Astrocyte (in vitro differentiated cells and primary cell): ENCODE results near the gene XYLB. TPM values are rescaled to one million over a fixed set of nuclear protein-coding genes. Genes with fewer than 3 reads are reported as not detected.

Source experiments
- DNase-seq: peaks from one replicate; pipeline ENCODE4 v3.0.0-alpha.2; 2010; ENCODE audit warnings: low read depth
- FAIRE-seq: peaks from 2 replicates; lab custom pipeline; 2011; peaks lifted over from hg19 to GRCh38; lab: Jason Lieb, UNC
- H2AFZ ChIP-seq: 2 replicates; pipeline ENCODE4 v1.6.0; 2012; ENCODE audit warnings: low read depth, low read length, inconsistent platforms
- H3K27ac ChIP-seq: 2 replicates; pipeline ENCODE4 v1.5.1; 2011; ENCODE audit warnings: low read depth, low read length, inconsistent platforms
- H3K27me3 ChIP-seq: 2 replicates; pipeline ENCODE4 v1.6.0; 2011; ENCODE audit warnings: low read length, inconsistent platforms; ENCODE audit not compliant: insufficient read depth
- H3K36me3 ChIP-seq: 2 replicates; pipeline ENCODE4 v1.5.1; 2011; ENCODE audit warnings: low read length, inconsistent platforms; ENCODE audit not compliant: insufficient read depth
- H3K4me1 ChIP-seq: 2 replicates; pipeline ENCODE4 v1.5.1; 2011; ENCODE audit warnings: low read length, inconsistent platforms; ENCODE audit not compliant: insufficient read depth
- H3K4me2 ChIP-seq: 2 replicates; pipeline ENCODE4 v1.6.0; 2012; ENCODE audit warnings: low read length, inconsistent platforms
- H3K4me3 ChIP-seq: 2 replicates; pipeline ENCODE4 v1.5.1; 2011; ENCODE audit warnings: low read depth, mild to moderate bottlenecking, low read length, inconsistent platforms; ENCODE audit not compliant: insufficient read depth
- H3K79me2 ChIP-seq: 2 replicates; pipeline ENCODE4 v1.6.0; 2012; ENCODE audit warnings: mild to moderate bottlenecking, low read length, inconsistent platforms; ENCODE audit not compliant: insufficient read depth
- H3K9ac ChIP-seq: 2 replicates; pipeline ENCODE4 v1.6.0; 2012; ENCODE audit warnings: mild to moderate bottlenecking, low read length, inconsistent platforms
- H3K9me3 ChIP-seq: 2 replicates; pipeline ENCODE4 v1.5.1; 2012; ENCODE audit warnings: low read depth, mild to moderate bottlenecking, low read length, inconsistent platforms; ENCODE audit not compliant: insufficient read depth
- H4K20me1 ChIP-seq: 2 replicates; pipeline ENCODE4 v1.6.0; 2012; ENCODE audit warnings: low read length, inconsistent platforms; ENCODE audit not compliant: insufficient read depth
- H3K27ac Mint-ChIP-seq: one replicate; pipeline ENCODE4 v1.8.0; 2021; ENCODE audit warnings: mild to moderate bottlenecking, mixed read lengths; ENCODE audit not compliant: unreplicated experiment
- H3K27me3 Mint-ChIP-seq: one replicate; pipeline ENCODE4 v1.8.0; 2021; ENCODE audit warnings: low read depth, mixed read lengths; ENCODE audit not compliant: unreplicated experiment
- H3K36me3 Mint-ChIP-seq: one replicate; pipeline ENCODE4 v1.8.0; 2021; ENCODE audit warnings: low read depth, mixed read lengths; ENCODE audit not compliant: unreplicated experiment
- H3K4me1 Mint-ChIP-seq: one replicate; pipeline ENCODE4 v1.8.0; 2021; ENCODE audit warnings: low read depth, mixed read lengths; ENCODE audit not compliant: unreplicated experiment
- H3K4me3 Mint-ChIP-seq: one replicate; pipeline ENCODE4 v1.8.0; 2021; ENCODE audit warnings: mild to moderate bottlenecking, moderate library complexity, mixed read lengths; ENCODE audit not compliant: unreplicated experiment
- H3K9me3 Mint-ChIP-seq: one replicate; pipeline ENCODE4 v1.8.0; 2021; ENCODE audit warnings: mild to moderate bottlenecking, mixed read lengths; ENCODE audit not compliant: unreplicated experiment
- CTCF ChIP-seq: IDR thresholded peaks from 2 replicates; pipeline ENCODE4 v1.5.1; 2011; ENCODE audit warnings: low read depth, mild to moderate bottlenecking, inconsistent platforms, low read length, moderate library complexity; ENCODE audit not compliant: insufficient read depth
- EZH2 ChIP-seq: IDR thresholded peaks from 2 replicates; pipeline ENCODE4 v1.6.1; 2012; ENCODE audit warnings: mild to moderate bottlenecking, low read length, inconsistent platforms; ENCODE audit not compliant: insufficient read depth
- total RNA-seq: library from RNA; stranded (reverse); gene quantifications from 2 replicates; pipeline ENCODE4 v1.2.1, GENCODE V29; 2021

Gene XYLB
- total RNA-seq, 1 donor from 2014 or later: 2.3 TPM

GRCh38 chr3:38376098-38376816 lies 29.7 kb downstream of the XYLB start:
- no peaks in the 10 kb centered on the region for H3K9me3 Mint-ChIP-seq

GRCh38 chr3:38379201-38379770 lies 32.7 kb downstream of the XYLB start:
- Histone ChIP-seq H3K9ac (no peak overlapping the region), H2AFZ (no peak overlapping the region), H3K4me3 (no peak overlapping the region), H3K79me2 (no peaks in the 10 kb centered on the region), H3K9me3 (no peaks in the 10 kb centered on the region), H3K27ac (no peak overlapping the region), H3K27me3 (no peaks in the 10 kb centered on the region), H3K4me1 (no peaks in the 10 kb centered on the region), H3K4me2 (no peak overlapping the region), H3K36me3 (peaks cover 8% of the 10 kb centered on the region), H4K20me1 (no peaks in the 10 kb centered on the region)
- Mint-ChIP-seq H3K36me3 (peaks cover 33% of the 10 kb centered on the region), H3K9me3 (no peaks in the 10 kb centered on the region), H3K27me3 (peaks cover 4% of the 10 kb centered on the region), H3K27ac (no peak overlapping the region), H3K4me3 (no peak overlapping the region), H3K4me1 (no peaks in the 10 kb centered on the region)
- no peak for TF ChIP-seq CTCF
- no peak for TF ChIP-seq EZH2
- DNase-seq (no peak), FAIRE-seq (no peak)

More at GRCh38 chr3:38376098-38376816, 29.7 kb downstream of the XYLB start:
- Mint-ChIP-seq H3K4me1 (peaks cover 6% of the 10 kb centered on the region), H3K27me3 (peaks cover 4% of the 10 kb centered on the region), H3K4me3 (no peak overlapping the region), H3K36me3 (peaks cover 24% of the 10 kb centered on the region), H3K27ac (no peak overlapping the region)
- no peak overlapping the region for H3K9ac ChIP-seq
- no peak overlapping the region for H2AFZ ChIP-seq
- no peaks in the 10 kb centered on the region for H3K27me3 ChIP-seq
- H4K20me1 ChIP-seq: no peaks in the 10 kb centered on the region
- H3K79me2 ChIP-seq: no peaks in the 10 kb centered on the region
- H3K4me3 ChIP-seq: no peak overlapping the region
- H3K4me1 ChIP-seq: no peaks in the 10 kb centered on the region
- no peak for TF ChIP-seq CTCF
- no peak overlapping the region for H3K27ac ChIP-seq
- no peak for DNase-seq
- no peak for FAIRE-seq
- no peak overlapping the region for H3K4me2 ChIP-seq
- peaks cover 8% of the 10 kb centered on the region for H3K36me3 ChIP-seq
- no peaks in the 10 kb centered on the region for H3K9me3 ChIP-seq
